HG02981 (cell line): ENCODE measurements around the gene GPSM3.
"Not testable (repeated sequence)": the region's sequence is repeated elsewhere in the genome, so short reads cannot be mapped to it uniquely, and the experiment has no call there.

Experiments used
- ATAC-seq: cut with Tn5 transposase; IDR thresholded peaks from one replicate; pipeline ENCODE4 v1.9.1; 2021; ENCODE audit warnings: mild to moderate bottlenecking, moderate library complexity; ENCODE audit not compliant: unreplicated experiment

The GPSM3 gene

GRCh38 chr6:32188381-32189068 lies 3.9 kb downstream of the GPSM3 start:
- no peak for ATAC-seq

- ATAC-seq, result not testable (repeated sequence)
Measured at GRCh38 chr6:32187725-32188380, 4.6 kb downstream of the GPSM3 start.

- ATAC-seq, result no peak
Measured at GRCh38 chr6:32187009-32187709, 5.3 kb downstream of the GPSM3 start.

- ATAC-seq, result not testable (repeated sequence)
Measured at GRCh38 chr6:32186151-32186840, 6.1 kb downstream of the GPSM3 start.

- not testable (repeated sequence) for ATAC-seq
Measured at GRCh38 chr6:32185681-32186131, 6.7 kb downstream of the GPSM3 start.

GRCh38 chr6:32184084-32184640 lies 8.3 kb downstream of the GPSM3 start, which contains the start of gene AGER:
TSS of gene AGER (minus strand) at chr6:32184253. CDS start at chr6:32184222, 31 bp downstream.
- ATAC-seq, result no peak

GRCh38 chr6:32183483-32184083 lies 8.9 kb downstream of the GPSM3 start:
- no peak for ATAC-seq

- no peak for ATAC-seq
Measured at GRCh38 chr6:32183030-32183429, 9.4 kb downstream of the GPSM3 start.

GRCh38 chr6:32182555-32182981 lies 9.9 kb downstream of the GPSM3 start:
- ATAC-seq, result no peak

- no peak for ATAC-seq
Measured at GRCh38 chr6:32181915-32182529, 10.4 kb downstream of the GPSM3 start.

GRCh38 chr6:32181148-32181702 lies 11.2 kb downstream of the GPSM3 start:
- ATAC-seq, result no peak

- ATAC-seq, result no peak
Measured at GRCh38 chr6:32179766-32180405, 12.6 kb downstream of the GPSM3 start.

GRCh38 chr6:32178547-32179440 lies 13.6 kb downstream of the GPSM3 start:
- no peak for ATAC-seq

- ATAC-seq, result peak; percentile 81
Measured at GRCh38 chr6:32177788-32178546, 14.5 kb downstream of the GPSM3 start, which contains the start of gene RNF5. TSS of gene RNF5 (plus strand) at chr6:32178405. CDS start at chr6:32178512, 107 bp downstream.

- no peak for ATAC-seq
Measured at GRCh38 chr6:32177183-32177787, 15.2 kb downstream of the GPSM3 start.

GRCh38 chr6:32176476-32177182 lies 15.8 kb downstream of the GPSM3 start:
- no peak for ATAC-seq
